HG03457 (cell line): ENCODE results near the gene ZNF648.
"Not testable (repeated sequence)": the region's sequence is repeated elsewhere in the genome, so short reads cannot be mapped to it uniquely, and the experiment has no call there.

Source experiments
- ATAC-seq: cut with Tn5 transposase; IDR thresholded peaks from one replicate; pipeline ENCODE4 v1.9.1; 2021; ENCODE audit warnings: moderate number of reproducible peaks; ENCODE audit not compliant: unreplicated experiment

Gene ZNF648

DNA sequence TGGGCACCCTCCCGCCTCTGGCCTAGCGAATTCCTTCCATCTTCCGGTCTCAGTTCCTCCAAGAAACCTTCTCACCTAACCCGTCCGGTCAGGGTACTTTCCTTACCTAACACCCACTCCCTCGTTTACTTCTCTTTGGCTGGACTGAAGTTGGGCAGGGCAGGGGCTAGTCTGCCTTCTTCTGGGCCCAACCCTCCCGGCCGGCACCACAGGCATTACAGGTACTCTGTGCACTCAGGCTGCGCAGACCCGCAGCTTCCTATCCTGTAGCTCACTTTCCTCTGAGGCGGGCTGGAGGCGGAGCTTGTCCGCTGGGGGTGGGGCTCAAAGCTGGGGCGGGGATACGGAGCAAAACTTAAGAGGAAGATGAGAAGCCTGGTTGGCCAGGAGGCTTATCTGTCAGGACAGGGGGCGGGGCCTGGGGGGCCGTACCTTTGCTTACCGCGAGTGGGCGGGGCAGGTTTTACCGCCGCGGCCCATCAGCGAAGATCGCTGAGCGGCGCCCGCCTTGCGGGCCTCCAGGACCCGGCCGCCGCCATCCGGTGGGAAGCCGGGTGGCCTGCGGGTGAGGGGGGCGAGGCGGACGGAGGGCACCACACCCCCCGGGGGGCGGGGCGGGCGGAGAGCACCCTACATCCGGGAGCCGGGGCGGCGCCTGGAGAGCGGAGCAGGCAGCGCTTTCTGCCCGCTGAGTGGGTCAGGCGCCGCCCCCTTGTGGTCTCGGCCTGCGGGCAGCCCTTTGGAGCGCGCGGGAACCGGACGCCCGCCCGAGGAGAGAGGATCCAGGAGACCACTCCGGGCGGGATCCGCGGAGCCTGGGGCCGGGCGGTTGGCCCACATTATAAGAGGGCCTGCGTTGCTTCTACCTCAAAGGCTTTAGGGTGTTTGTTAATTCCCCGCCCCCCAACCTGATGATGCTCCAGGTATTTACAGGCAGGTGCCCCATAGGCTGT lies 31.9 kb downstream of the ZNF648 start:
- peak; percentile 86 for ATAC-seq

DNA sequence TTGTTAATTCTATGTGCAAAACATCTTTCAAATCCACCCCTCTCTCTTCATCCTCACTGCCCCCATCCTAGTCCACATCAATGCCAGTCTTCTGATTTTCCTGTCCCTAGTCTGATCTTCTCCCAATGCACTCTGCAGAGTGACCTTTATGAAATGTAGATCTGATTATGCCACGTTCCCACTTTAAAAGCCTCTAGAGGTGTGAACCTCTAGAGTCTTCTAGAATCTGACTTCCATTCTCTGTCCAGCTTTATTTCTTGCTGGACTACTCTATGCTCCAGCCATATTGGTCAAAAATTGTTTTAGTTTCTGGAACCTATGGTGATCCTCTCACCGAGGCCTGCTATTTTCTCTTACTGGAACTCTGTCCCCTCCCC lies 32.5 kb downstream of the ZNF648 start:
- no peak for ATAC-seq

DNA sequence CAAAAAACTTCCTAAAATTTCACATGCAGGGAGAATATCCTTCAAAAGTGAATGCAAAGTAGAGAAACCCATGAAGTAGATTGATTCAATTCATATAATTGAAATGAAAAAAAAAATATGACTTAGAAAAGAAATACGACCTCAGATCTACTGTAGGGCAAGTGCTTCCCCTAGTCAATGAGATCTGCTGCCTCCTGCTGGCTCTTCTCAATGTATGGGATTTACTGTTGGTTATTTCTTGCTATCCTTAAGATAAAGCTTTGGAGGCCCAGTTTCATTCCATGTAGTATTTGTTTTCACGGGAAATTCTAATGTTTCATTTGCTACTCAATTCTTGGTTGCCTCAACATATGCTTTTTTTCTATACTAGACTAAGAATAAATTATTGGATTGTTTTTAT lies 46.2 kb downstream of the ZNF648 start:
- ATAC-seq: no peak

DNA sequence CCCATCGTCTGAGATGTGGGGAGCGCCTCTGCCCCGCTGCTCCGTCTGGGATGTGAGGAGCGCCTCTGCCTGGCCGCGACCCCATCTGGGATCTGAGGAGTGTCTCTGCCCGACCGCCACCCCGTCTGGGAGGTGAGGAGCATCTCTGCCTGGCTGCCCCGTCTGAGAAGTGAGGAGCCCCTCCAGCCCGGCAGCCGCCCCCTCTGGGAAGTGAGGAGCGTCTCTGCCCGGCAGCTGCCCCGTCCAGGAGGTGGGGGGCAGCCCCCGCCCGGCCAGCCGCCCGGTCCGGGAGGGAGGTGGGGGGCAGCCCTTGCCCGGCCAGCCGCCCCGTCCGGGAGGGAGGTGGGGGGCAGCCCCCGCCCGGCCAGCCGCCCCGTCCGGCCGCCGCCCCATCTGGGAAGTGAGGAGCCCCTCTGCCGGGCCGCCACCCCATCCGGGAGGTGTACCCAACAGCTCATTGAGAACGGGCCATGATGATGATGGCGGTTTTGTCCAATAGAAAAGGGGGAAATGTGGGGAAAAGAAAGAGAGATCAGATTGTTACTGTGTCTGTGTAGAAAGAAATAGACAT lies 50.6 kb downstream of the ZNF648 start:
- ATAC-seq: not testable (repeated sequence)

DNA sequence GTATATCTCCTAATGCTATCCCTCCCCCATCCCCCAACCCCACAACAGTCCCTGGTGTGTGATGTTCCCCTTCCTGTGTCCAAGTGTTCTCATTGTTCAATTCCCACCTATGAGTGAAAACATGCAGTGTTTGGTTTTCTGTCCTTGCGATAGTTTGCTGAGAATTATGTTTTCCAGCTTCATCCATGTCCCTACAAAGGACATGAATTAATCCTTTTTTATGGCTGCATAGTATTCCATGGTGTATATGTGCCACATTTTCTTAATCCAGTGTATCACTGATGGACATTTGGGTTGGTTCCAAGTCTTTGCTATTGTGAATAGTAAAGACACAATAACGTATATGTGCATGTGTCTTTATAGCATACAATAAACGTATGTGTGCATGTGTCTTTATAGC lies 56.1 kb downstream of the ZNF648 start:
- not testable (repeated sequence) for ATAC-seq

DNA sequence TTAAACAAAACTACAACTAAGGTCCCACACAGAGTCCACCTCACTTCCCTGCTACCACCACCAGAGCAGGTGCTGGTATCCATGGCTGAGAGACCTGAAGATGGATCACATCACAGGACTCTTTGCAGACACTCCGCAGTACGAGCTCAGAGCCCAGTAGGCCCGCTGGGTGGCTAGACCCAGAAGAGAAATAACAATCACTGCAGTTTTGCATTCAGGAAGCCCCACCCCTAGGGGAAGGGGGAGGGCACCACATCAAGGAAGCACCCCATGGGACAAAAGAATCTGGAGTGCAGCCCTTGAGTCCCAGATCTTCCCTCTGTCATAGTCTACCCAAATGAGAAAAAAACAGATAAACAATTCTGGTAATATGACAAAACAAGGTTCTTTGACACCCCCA lies 56.9 kb downstream of the ZNF648 start:
- ATAC-seq: no peak
